Measurements from ENCODE around the gene NAPA. TPM values are rescaled to one million over a fixed set of nuclear protein-coding genes. Genes with fewer than 3 reads are reported as not detected.

The NAPA gene
- polyA plus RNA-seq (2014; cell fraction: cytosol; rRNA removed) = 37.1 and 51.7 TPM in 2 replicates
- 36.0 and 54.8 TPM in 2 replicates for polyA plus RNA-seq (2014; cell fraction: nucleus; rRNA removed)

- peak; percentile 98 for DNase-seq (ENCODE audit: low spot score)
Observed at GRCh38 chr19:47514869-47515588, at the start of gene NAPA. Gene NAPA (minus strand): TSS chr19:47515063. CDS start chr19:47514940, 123 bp downstream.

GRCh38 chr19:47564081-47564480, 49.2 kb upstream of the NAPA start:
- no peak for DNase-seq (ENCODE audit: low spot score)

GRCh38 chr19:47561440-47562057, 46.7 kb upstream of the NAPA start:
- no peak for DNase-seq (ENCODE audit: low spot score)

- no peak for DNase-seq (ENCODE audit: low spot score)
Observed at GRCh38 chr19:47560999-47561398, 46.1 kb upstream of the NAPA start.

GRCh38 chr19:47550129-47550528, 35.3 kb upstream of the NAPA start:
- DNase-seq (ENCODE audit: low spot score) = no peak

GRCh38 chr19:47549261-47549862, 34.5 kb upstream of the NAPA start:
- no peak for DNase-seq (ENCODE audit: low spot score)

GRCh38 chr19:47547199-47547598, 32.3 kb upstream of the NAPA start:
- DNase-seq (ENCODE audit: low spot score) = no peak

- no peak for DNase-seq (ENCODE audit: low spot score)
Observed at GRCh38 chr19:47545061-47545948, 30.4 kb upstream of the NAPA start.

GRCh38 chr19:47544476-47544875, 29.6 kb upstream of the NAPA start:
- DNase-seq (ENCODE audit: low spot score) = no peak

GRCh38 chr19:47544075-47544474, 29.2 kb upstream of the NAPA start:
- no peak for DNase-seq (ENCODE audit: low spot score)

- DNase-seq (ENCODE audit: low spot score) = peak; percentile 10
Observed at GRCh38 chr19:47542030-47542475, 27.2 kb upstream of the NAPA start.

- DNase-seq (ENCODE audit: low spot score) = no peak
Observed at GRCh38 chr19:47541518-47541917, 26.7 kb upstream of the NAPA start.

GRCh38 chr19:47540748-47541147, 25.9 kb upstream of the NAPA start:
- DNase-seq (ENCODE audit: low spot score) = peak; percentile 10

- no peak for DNase-seq (ENCODE audit: low spot score)
Observed at GRCh38 chr19:47539747-47540311, 25.0 kb upstream of the NAPA start.

- no peak for DNase-seq (ENCODE audit: low spot score)
Observed at GRCh38 chr19:47538812-47539211, 23.9 kb upstream of the NAPA start.

GRCh38 chr19:47537493-47537892, 22.6 kb upstream of the NAPA start:
- DNase-seq (ENCODE audit: low spot score) = no peak

GRCh38 chr19:47534628-47535027, 19.8 kb upstream of the NAPA start:
- DNase-seq (ENCODE audit: low spot score) = no peak

GRCh38 chr19:47531640-47532387, 17.0 kb upstream of the NAPA start:
- no peak for DNase-seq (ENCODE audit: low spot score)

GRCh38 chr19:47529018-47529742, 14.3 kb upstream of the NAPA start:
- DNase-seq (ENCODE audit: low spot score) = no peak

GRCh38 chr19:47526798-47527197, 11.9 kb upstream of the NAPA start:
- DNase-seq (ENCODE audit: low spot score) = no peak
